HCT116 (cell line): Measurements from ENCODE around the gene SMC1B. TPM values are rescaled to one million over a fixed set of nuclear protein-coding genes. Genes with fewer than 3 reads are reported as not detected.

ENCODE experiments used
- ATAC-seq: fragments of 200-7000 bp; cut with Tn5 transposase; 2 replicates; pipeline ENCODE4 v1.9.1; 2020; ENCODE audit warnings: mild to moderate bottlenecking, moderate library complexity
- BruUV-seq: library from RNA; stranded (reverse); fragments of 400-500 nt; replicated peaks from 2 replicates; lab custom pipeline; 2021; lab: Mats Ljungman, UMichigan
- CTCF ChIA-PET: fragments of 300-600 bp; sonication (Branson Sonifier 250); formaldehyde crosslinking; loops from one replicate; lab custom pipeline; 2021; ENCODE audit warnings: antibody characterized with exemption; lab: Charles Lee
- POLR2A ChIA-PET: fragments of 300-600, 350-600 bp; sonication (Branson Sonifier 250); formaldehyde crosslinking; loops from one replicate; lab custom pipeline; 2021; ENCODE audit warnings: antibody characterized with exemption; lab: Charles Lee
- RAD21 ChIA-PET, 2 experiments: fragments of 300-600 bp; sonication (Branson Sonifier 250); formaldehyde crosslinking; loops; one replicate each; lab custom pipeline; 2023; ENCODE audit warnings: low total read pairs in 2 of 2; ENCODE audit not compliant: uncharacterized antibody in 2 of 2, unreplicated experiment in 2 of 2, low non-redundant PET in 1 of 2; lab: Charles Lee
- DNase-seq: peaks from one replicate; pipeline ENCODE4 v3.0.0-alpha.2; 2010; ENCODE audit warnings: low read depth, low spot score
- H2AFZ ChIP-seq: fragments of 200-600 bp; shearing (Covaris generic), sonication (generic); 2 replicates; pipeline ENCODE4 v1.6.1; 2017; ENCODE audit warnings: low read depth, mixed run types, mixed read lengths, antibody characterized with exemption, low read length; ENCODE audit not compliant: poor library complexity, severe bottlenecking
- H3K27ac ChIP-seq: 2 replicates; pipeline ENCODE4 v1.5.1; 2012; ENCODE audit warnings: low read depth, low read length
- H3K27me3 ChIP-seq: fragments of 200-600 bp; sonication (generic); 2 replicates; pipeline ENCODE4 v1.6.1; 2016; ENCODE audit warnings: mixed run types, low read length, mixed read lengths; ENCODE audit not compliant: insufficient read depth
- H3K36me3 ChIP-seq, 2 experiments: fragments of 200-500 bp in 1 of 2; fragments of 200-600 bp in 1 of 2; sonication (Bioruptor generic) in 1 of 2; sonication (generic) in 1 of 2; 2 replicates each; pipeline versions ENCODE4 v1.5.1 to v1.6.1; 2014 to 2016; ENCODE audit warnings: low read length in 2 of 2, inconsistent platforms in 1 of 2, mixed read lengths in 1 of 2, mixed run types in 1 of 2; ENCODE audit not compliant: insufficient read depth in 2 of 2, control insufficient read depth in 1 of 2
- H3K4me1 ChIP-seq, 2 experiments: fragments of 200-600 bp in 1 of 2; sonication (generic) in 1 of 2; 2 replicates each; pipeline versions ENCODE4 v1.5.1 to v1.6.1; 2012 to 2017; ENCODE audit warnings: low read length in 2 of 2, inconsistent platforms in 1 of 2, mild to moderate bottlenecking in 1 of 2, mixed read lengths in 1 of 2, mixed run types in 1 of 2, moderate library complexity in 1 of 2; ENCODE audit not compliant: insufficient read depth in 2 of 2, control insufficient read depth in 1 of 2
- H3K4me2 ChIP-seq: fragments of 200-600 bp; sonication (generic); 2 replicates; pipeline ENCODE4 v1.6.1; 2017; ENCODE audit warnings: mixed run types, low read length, mixed read lengths
- H3K4me3 ChIP-seq, 2 experiments: fragments of 200-600 bp in 1 of 2; sonication (generic) in 1 of 2; replicated peaks in 1 of 2; 2 replicates each; pipeline ENCODE4 v1.5.1; 2011 to 2016; ENCODE audit warnings: low read length in 2 of 2, control low read depth in 1 of 2, low read depth in 1 of 2, mild to moderate bottlenecking in 1 of 2, mixed read lengths in 1 of 2, mixed run types in 1 of 2
- H3K79me2 ChIP-seq: fragments of 200-600 bp; sonication (generic); 2 replicates; pipeline ENCODE4 v1.6.1; 2017; ENCODE audit warnings: mild to moderate bottlenecking, mixed run types, low read length, moderate library complexity, mixed read lengths; ENCODE audit not compliant: insufficient read depth
- H3K9ac ChIP-seq: fragments of 200-600 bp; sonication (generic); 2 replicates; pipeline ENCODE4 v1.6.1; 2016; ENCODE audit warnings: low read length, mixed read lengths
- H3K9me2 ChIP-seq: fragments of 200-600 bp; sonication (generic), shearing (Covaris generic); 2 replicates; pipeline ENCODE4 v1.6.1; 2017; ENCODE audit warnings: mixed run types, mild to moderate bottlenecking, moderate library complexity; ENCODE audit not compliant: insufficient read depth
- H3K9me3 ChIP-seq, 2 experiments: fragments of 200-500 bp in 1 of 2; fragments of 200-600 bp in 1 of 2; sonication (Bioruptor generic) in 1 of 2; sonication (generic) in 1 of 2; 2 replicates each; pipeline ENCODE4 v1.6.1; 2014 to 2017; ENCODE audit warnings: low read length in 2 of 2, mixed read lengths in 2 of 2, inconsistent platforms in 1 of 2, low read depth in 1 of 2, mild to moderate bottlenecking in 1 of 2, mixed run types in 1 of 2, moderate library complexity in 1 of 2; ENCODE audit not compliant: control insufficient read depth in 1 of 2, insufficient read depth in 1 of 2
- H4K20me1 ChIP-seq: fragments of 200-600 bp; sonication (generic), shearing (Covaris generic); 2 replicates; pipeline ENCODE4 v1.6.1; 2017; ENCODE audit warnings: mixed run types, mild to moderate bottlenecking, moderate library complexity; ENCODE audit not compliant: insufficient read depth
- ATF3 ChIP-seq: IDR thresholded peaks from 2 replicates; pipeline ENCODE4 v1.6.1; 2012
- CEBPB ChIP-seq: IDR thresholded peaks from 2 replicates; pipeline ENCODE4 v1.6.1; 2012; ENCODE audit warnings: low read depth
- ELF1 ChIP-seq: IDR thresholded peaks from 2 replicates; pipeline ENCODE4 v1.6.1; 2012; ENCODE audit warnings: low read depth, borderline replicate concordance
- EZH2 ChIP-seq: fragments of 200-600 bp; sonication (generic); IDR thresholded peaks from 2 replicates; pipeline ENCODE4 v1.6.1; 2017; ENCODE audit warnings: antibody characterized with exemption, mixed run types
- EZH2phosphoT487 ChIP-seq: fragments of 200-600 bp; IDR thresholded peaks from 2 replicates; pipeline ENCODE4 v1.6.1; 2018; ENCODE audit warnings: antibody characterized with exemption, borderline replicate concordance
- FOSL1 ChIP-seq: IDR thresholded peaks from 2 replicates; pipeline ENCODE4 v1.6.1; 2012; ENCODE audit warnings: low read depth
- JUND ChIP-seq: IDR thresholded peaks from 2 replicates; pipeline ENCODE4 v1.6.1; 2012
- POLR2A ChIP-seq: IDR thresholded peaks from 2 replicates; pipeline ENCODE4 v1.7.0; 2011; ENCODE audit warnings: borderline replicate concordance; ENCODE audit not compliant: insufficient read depth, insufficient read length; ENCODE audit errors: extremely low read depth
- RAD21 ChIP-seq: IDR thresholded peaks from 2 replicates; pipeline ENCODE4 v1.6.1; 2012; ENCODE audit warnings: low read depth, mild to moderate bottlenecking
- REST ChIP-seq: IDR thresholded peaks from 2 replicates; pipeline ENCODE4 v1.6.1; 2012; ENCODE audit warnings: low read depth
- SIN3A ChIP-seq: IDR thresholded peaks from 2 replicates; pipeline ENCODE4 v1.6.1; 2012; ENCODE audit warnings: low read depth
- SP1 ChIP-seq: IDR thresholded peaks from 2 replicates; pipeline ENCODE4 v1.6.1; 2012; ENCODE audit warnings: low read depth
- SRF ChIP-seq: IDR thresholded peaks from 2 replicates; pipeline ENCODE4 v1.6.1; 2012; ENCODE audit warnings: low read depth
- TCF7L2 ChIP-seq: IDR thresholded peaks from 2 replicates; pipeline ENCODE4 v1.7.0; 2011; ENCODE audit warnings: borderline replicate concordance, inconsistent platforms; ENCODE audit not compliant: insufficient read depth, insufficient read length; ENCODE audit errors: extremely low read depth
- YY1 ChIP-seq: IDR thresholded peaks from 2 replicates; pipeline ENCODE4 v1.6.1; 2011; ENCODE audit warnings: low read length, low read depth, moderate library complexity, mild to moderate bottlenecking; ENCODE audit not compliant: insufficient replicate concordance; ENCODE audit errors: extremely low read depth
- ZNF274 ChIP-seq: fragments of 200-500 bp; sonication (Bioruptor generic); IDR thresholded peaks from 2 replicates; pipeline ENCODE4 v1.6.1; 2014; ENCODE audit warnings: mild to moderate bottlenecking, low read depth, low read length, inconsistent platforms
- intact Hi-C: fragments of 100-400 bp; cut with micrococcal nuclease; formaldehyde crosslinking; loops from 2 replicates; pipeline ENCODE4 v1.10.0; 2022
- total RNA-seq: library from RNA; stranded (reverse); gene quantifications from one replicate; pipeline ENCODE4 v1.2.1, GENCODE V29; 2021; ENCODE audit not compliant: unreplicated experiment
- TF ChIP-seq, protein P1 (sequence below): IDR thresholded peaks from 2 replicates; pipeline ENCODE4 v1.6.1; 2012
- TF ChIP-seq, protein P2 (sequence below): IDR thresholded peaks from 2 replicates; pipeline ENCODE4 v1.6.1; 2011; ENCODE audit warnings: mild to moderate bottlenecking, low read length, moderate library complexity; ENCODE audit not compliant: insufficient replicate concordance; ENCODE audit errors: extremely low read depth
- TF ChIP-seq, protein P3 (sequence below), 3 experiments: fragments of 200-600 bp in 1 of 3; sonication (generic) in 1 of 3; IDR thresholded peaks in 2 of 3; conservative IDR thresholded peaks in 1 of 3; 2 replicates each; pipeline ENCODE4 v1.5.1; 2012 to 2017; ENCODE audit warnings: low read depth in 2 of 3, low read length in 2 of 3, antibody characterized with exemption in 1 of 3, borderline replicate concordance in 1 of 3, control low read depth in 1 of 3, mild to moderate bottlenecking in 1 of 3, mixed read lengths in 1 of 3, mixed run types in 1 of 3, moderate library complexity in 1 of 3; ENCODE audit not compliant: insufficient read depth in 1 of 3

The SMC1B gene
- total RNA-seq, 1 experiment from 2014 or later: not detected

GRCh38 chr22:45427114-45427513, 13.7 kb upstream of the SMC1B start:
- ChIA-PET RAD21 (no interaction called here), CTCF (no interaction called here), POLR2A (no interaction called here)
- no peak overlapping the region for H3K9ac ChIP-seq
- no peak for ATAC-seq
- H3K36me3 ChIP-seq: no peaks in the 10 kb centered on the region
- H4K20me1 ChIP-seq: no peaks in the 10 kb centered on the region
- no peaks in the 10 kb centered on the region for H3K9me3 ChIP-seq
- no peaks in the 10 kb centered on the region for H3K27me3 ChIP-seq
- H3K4me2 ChIP-seq: no peak overlapping the region
- no TSS peak for BruUV-seq
- H2AFZ ChIP-seq: no peak overlapping the region
- no peaks in the 10 kb centered on the region for H3K4me1 ChIP-seq
- no peak for DNase-seq
- TF ChIP-seq RAD21: no peak
- TF ChIP-seq, protein P1, sequence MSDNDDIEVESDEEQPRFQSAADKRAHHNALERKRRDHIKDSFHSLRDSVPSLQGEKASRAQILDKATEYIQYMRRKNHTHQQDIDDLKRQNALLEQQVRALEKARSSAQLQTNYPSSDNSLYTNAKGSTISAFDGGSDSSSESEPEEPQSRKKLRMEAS: no peak
- no peak for TF ChIP-seq SIN3A
- TF ChIP-seq POLR2A: no peak
- no peak for TF ChIP-seq ELF1
- TF ChIP-seq ATF3: no peak
- no peak for TF ChIP-seq SRF
- TF ChIP-seq, protein P2, sequence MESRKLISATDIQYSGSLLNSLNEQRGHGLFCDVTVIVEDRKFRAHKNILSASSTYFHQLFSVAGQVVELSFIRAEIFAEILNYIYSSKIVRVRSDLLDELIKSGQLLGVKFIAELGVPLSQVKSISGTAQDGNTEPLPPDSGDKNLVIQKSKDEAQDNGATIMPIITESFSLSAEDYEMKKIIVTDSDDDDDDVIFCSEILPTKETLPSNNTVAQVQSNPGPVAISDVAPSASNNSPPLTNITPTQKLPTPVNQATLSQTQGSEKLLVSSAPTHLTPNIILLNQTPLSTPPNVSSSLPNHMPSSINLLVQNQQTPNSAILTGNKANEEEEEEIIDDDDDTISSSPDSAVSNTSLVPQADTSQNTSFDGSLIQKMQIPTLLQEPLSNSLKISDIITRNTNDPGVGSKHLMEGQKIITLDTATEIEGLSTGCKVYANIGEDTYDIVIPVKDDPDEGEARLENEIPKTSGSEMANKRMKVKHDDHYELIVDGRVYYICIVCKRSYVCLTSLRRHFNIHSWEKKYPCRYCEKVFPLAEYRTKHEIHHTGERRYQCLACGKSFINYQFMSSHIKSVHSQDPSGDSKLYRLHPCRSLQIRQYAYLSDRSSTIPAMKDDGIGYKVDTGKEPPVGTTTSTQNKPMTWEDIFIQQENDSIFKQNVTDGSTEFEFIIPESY: no peak
- no peak for TF ChIP-seq CEBPB
- no peak for TF ChIP-seq YY1
- no peak for TF ChIP-seq EZH2
- TF ChIP-seq, protein P3, sequence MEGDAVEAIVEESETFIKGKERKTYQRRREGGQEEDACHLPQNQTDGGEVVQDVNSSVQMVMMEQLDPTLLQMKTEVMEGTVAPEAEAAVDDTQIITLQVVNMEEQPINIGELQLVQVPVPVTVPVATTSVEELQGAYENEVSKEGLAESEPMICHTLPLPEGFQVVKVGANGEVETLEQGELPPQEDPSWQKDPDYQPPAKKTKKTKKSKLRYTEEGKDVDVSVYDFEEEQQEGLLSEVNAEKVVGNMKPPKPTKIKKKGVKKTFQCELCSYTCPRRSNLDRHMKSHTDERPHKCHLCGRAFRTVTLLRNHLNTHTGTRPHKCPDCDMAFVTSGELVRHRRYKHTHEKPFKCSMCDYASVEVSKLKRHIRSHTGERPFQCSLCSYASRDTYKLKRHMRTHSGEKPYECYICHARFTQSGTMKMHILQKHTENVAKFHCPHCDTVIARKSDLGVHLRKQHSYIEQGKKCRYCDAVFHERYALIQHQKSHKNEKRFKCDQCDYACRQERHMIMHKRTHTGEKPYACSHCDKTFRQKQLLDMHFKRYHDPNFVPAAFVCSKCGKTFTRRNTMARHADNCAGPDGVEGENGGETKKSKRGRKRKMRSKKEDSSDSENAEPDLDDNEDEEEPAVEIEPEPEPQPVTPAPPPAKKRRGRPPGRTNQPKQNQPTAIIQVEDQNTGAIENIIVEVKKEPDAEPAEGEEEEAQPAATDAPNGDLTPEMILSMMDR (IDR thresholded peaks at IDR 0.05 in 2 of 3, conservative IDR thresholded peaks at IDR 0.05 in 1 of 3; ENCODE audit: borderline replicate concordance in 1 of 3, insufficient read depth in 1 of 3, low read depth in 2 of 3, low read length in 2 of 3): no peak
- no peak for TF ChIP-seq EZH2phosphoT487
- no peak for TF ChIP-seq SP1
- TF ChIP-seq REST: no peak
- no peak for TF ChIP-seq JUND
- TF ChIP-seq TCF7L2: no peak
- TF ChIP-seq FOSL1: no peak
- TF ChIP-seq ZNF274: no peak
- intact Hi-C loops: no loop called here
- H3K27ac ChIP-seq: no peak overlapping the region
- H3K9me2 ChIP-seq: no peaks in the 10 kb centered on the region
- H3K79me2 ChIP-seq: no peaks in the 10 kb centered on the region
- H3K4me3 ChIP-seq: no peak overlapping the region
